NCI-H226 (cell line): ENCODE data around the gene GPRASP3.
"Not testable (repeated sequence)": the region's sequence is repeated elsewhere in the genome, so short reads cannot be mapped to it uniquely, and the experiment has no call there.

ENCODE experiments used
- DNase-seq: peaks from one replicate; pipeline ENCODE4 v3.0.0-alpha.2; 2015

The GPRASP3 gene, protein sequence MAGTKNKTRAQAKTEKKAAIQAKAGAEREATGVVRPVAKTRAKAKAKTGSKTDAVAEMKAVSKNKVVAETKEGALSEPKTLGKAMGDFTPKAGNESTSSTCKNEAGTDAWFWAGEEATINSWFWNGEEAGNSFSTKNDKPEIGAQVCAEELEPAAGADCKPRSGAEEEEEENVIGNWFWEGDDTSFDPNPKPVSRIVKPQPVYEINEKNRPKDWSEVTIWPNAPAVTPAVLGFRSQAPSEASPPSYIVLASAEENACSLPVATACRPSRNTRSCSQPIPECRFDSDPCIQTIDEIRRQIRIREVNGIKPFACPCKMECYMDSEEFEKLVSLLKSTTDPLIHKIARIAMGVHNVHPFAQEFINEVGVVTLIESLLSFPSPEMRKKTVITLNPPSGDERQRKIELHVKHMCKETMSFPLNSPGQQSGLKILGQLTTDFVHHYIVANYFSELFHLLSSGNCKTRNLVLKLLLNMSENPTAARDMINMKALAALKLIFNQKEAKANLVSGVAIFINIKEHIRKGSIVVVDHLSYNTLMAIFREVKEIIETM

GRCh38 chrX:102720237-102721168 lies at the start of gene GPRASP3:
Gene GPRASP3 (plus strand): TSS chrX:102720743. CDS start chrX:102748996, 28,253 bp downstream.
- DNase-seq = peak; percentile 57

DNA sequence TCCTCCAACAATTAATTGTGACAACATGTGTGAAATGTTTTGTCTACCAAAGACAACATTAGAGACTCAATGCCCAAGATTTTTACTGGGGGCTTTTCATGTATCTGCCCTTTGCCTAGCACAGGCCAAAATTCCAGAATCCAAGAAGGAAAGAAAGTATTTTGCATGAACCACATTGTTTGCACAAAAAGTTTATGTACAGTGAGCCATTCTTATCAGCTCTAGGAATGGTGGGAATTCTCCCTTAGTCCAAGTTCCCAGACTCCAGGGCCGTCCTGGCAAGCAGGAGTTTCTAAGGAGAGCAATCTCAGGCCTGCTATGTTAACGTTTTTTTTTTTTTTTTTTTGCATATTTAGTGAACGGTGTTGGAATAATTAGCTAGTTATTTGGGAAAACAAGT lies 47.7 kb upstream of the GPRASP3 start:
- DNase-seq = peak; percentile 20

DNA sequence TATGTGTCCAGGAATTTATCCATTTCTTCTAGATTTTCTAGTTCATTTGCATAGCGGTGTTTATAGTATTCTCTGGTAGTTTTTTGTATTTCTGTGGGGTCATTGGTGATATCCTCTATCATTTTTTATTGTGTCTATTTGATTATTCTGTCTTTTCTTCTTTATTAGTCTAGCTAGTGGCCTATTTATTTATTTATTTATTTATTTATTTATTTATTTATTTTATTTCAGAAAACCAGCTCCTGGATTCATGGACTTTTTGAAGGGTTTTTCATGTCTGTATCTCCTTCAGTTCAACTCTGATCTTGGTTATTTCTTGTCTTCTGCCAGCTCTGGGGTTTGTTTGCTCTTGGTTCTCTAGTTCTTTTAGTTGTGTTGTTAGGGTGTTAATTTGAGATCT lies 43.1 kb upstream of the GPRASP3 start:
- not testable (repeated sequence) for DNase-seq

DNA sequence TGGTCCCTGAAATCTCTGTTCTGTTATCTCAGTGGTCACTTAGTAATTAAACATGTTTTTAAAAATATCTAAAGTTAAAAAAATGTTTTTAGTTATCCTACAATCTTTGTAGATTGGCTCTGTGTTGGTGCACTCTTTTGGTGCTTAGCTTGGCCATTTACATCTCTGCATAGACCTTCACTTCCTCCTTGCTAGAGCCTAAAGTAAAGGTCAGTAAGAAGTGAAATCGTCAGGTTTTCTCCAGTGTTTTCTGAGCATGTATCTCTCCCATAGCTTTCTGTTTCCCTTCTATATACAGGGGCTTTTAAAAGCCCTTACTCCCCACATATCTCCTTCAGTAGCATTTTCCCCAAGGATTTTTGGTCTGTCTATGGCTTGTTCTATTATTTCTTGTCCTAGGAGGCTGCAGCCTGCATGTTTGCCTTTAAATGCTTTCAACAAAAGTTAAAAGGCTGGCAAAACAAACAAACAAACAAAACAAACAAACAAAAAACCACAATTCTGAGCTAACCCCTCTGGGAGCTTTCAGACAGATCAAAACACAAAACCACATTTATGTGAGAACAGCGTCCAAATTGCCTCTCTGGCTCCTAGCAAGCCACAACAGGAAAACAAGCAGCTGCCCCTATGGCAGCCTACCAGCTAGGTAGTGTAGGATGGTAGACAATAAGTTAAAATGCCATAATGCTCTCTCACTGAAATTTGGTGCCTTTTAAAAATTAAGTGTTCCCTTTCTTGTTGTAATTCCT lies 35.6 kb upstream of the GPRASP3 start:
- DNase-seq = no peak

- DNase-seq = no peak
Measured at GRCh38 chrX:102694749-102695148, 25.8 kb upstream of the GPRASP3 start.

DNA sequence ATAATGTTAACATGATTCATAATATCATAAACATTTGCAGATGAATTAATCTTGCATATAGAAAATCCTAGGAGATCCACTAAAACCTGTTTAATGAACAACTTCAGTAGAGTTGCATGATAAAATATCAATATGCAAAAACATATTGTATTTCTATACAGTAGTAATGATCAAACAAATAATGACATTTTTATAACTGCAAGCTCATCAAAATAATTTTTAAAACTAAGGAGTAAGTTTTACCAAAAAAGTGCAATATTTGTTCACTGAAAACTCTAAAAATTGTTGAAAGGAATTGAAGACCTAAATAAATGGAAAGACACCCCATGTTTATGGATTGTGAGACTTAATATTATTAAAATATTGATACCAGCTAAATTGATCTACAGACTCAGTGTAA lies 24.2 kb upstream of the GPRASP3 start:
- no peak for DNase-seq

DNA sequence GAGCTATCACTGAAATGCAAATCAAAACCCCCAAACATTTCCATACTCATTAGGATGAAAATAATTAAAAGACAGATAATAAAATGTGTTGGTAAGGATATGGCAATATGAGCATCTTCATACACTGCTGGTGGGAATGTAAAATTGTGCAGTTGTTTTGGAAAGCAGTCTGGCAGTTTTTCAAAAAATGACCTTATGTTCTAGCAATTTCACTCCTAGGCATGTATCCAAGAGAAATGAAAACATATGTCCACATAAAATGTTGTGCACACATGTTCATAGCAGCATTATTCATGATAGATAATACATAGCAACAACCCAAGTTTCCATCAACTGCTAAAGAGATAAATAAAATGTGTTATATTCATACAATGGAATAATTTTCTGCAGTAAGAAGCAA lies 23.0 kb upstream of the GPRASP3 start:
- DNase-seq = no peak

DNA sequence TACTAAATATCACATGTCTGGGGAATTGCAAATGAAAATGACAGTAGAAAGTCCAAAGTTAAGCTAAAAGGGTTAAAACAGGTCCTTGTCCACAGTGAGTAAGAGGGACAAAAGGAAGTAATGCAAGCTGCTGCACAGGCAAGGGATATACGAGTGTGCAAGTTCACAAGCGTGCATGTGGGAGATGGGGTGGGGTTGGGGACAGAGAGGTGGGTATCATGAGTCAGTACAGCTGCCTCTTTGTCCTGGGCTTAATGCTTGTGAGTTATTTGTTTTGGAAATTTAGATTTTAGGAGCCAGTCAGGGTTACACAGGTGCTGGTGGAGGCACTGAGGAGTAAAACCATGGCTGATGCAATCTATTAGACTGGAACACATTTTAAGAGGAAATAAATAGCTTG lies 11.6 kb upstream of the GPRASP3 start:
- DNase-seq = no peak

DNA sequence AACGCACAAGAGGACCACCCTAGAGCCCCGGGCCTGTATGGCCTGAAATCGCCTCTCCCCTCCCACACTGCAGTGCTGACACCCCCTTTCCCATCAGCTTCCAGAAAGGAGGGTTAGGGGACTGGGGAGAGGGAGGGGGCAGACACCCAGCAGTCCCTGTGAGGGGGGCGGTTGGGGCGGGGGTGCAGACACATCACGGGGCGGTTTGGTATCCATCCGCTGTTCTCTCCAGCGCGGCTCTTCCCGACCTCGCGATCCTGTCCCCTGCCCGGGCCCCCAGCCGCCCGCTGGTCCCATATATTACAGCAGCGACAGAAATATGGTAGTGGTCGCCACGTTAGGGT lies 8.7 kb upstream of the GPRASP3 start:
- no peak for DNase-seq

DNA sequence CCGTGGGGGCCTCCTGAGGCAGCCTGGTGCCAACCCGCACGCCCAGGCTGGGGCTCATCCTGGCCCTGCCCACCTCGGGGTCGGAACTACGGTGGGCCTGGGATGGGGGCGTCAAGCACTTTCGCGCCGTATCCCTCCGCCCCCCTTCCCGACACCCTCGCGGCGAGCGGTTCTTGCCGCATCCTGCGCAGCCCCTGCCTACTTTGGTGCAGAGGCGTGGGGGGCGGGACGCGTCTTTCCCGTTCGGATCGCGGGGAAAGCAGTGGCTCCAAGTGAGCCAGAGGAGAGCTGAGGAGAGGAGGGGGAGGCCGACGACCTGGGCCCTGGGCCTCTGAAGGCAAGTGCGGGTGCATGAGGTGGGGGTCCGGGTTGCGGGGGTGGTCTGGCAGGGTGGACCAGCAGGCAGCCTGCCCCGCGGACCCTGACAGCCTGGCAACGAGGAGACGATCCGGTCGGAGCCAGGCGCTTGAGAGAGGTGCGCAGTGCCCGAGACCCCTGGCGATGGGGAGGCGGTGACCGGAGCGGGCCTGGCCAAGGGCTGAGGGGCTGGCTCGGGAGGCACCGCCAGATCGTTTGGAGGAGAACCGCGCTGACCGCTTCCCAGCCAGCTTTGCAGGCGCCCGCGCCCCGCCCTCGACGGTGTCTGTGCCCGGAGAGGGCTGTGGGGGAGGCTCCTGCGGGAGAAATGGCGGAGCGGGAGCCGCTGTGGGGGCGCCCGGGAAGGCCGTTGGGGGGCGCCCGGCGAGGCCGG lies 8.2 kb upstream of the GPRASP3 start, which contains the start of gene GPRASP2:
Gene GPRASP2 (plus strand): TSS at position 233 of the 751 bp plus-strand sequence. CDS start 2,422 bp downstream, outside the sequence.
- DNase-seq = peak; percentile 22

DNA sequence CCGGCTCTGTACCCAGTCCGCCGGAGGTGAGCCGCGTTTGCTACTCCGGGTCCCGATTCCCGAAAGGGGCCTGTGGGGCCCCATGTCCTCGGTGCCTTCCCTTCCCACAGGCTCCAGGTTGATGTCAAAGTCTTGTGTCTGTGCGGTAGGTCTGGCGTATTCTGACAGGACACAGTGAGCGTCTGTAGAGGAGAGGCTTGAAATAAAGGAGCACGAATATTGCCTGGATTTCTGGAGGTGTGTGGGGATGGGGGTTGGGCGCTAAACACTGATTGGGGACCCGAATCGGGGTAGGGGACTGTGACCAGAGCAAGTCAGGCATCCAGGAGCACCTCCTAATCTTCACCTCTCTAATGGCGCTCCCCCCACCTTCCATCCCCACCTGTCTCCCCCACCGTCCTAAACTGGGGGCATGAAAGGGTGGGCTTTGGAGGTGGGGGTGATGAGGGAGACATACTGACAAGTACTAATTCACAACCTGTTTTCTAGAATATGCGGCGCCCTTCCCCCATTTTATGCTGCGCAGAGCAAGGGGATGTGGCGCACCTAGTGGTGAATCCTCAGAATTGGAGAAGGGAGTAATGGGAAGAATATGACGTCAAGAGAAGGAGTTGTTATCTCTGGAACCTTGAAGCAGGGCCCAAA lies 7.4 kb upstream of the GPRASP3 start:
- DNase-seq = peak; percentile 31

DNA sequence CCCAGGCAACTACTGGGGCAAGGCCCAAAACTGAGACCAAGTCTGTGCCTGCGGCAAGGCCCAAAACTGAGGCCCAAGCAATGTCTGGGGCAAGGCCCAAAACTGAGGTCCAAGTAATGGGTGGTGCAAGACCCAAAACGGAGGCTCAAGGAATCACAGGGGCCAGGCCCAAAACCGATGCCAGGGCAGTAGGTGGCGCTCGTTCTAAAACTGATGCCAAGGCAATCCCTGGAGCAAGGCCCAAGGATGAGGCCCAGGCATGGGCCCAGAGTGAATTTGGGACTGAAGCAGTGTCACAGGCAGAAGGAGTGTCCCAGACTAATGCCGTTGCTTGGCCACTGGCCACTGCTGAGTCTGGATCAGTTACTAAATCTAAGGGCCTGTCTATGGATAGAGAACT lies 5.5 kb upstream of the GPRASP3 start:
- no peak for DNase-seq

- no peak for DNase-seq
Measured at GRCh38 chrX:102715967-102716366, 4.6 kb upstream of the GPRASP3 start.

GRCh38 chrX:102721169-102721506 lies 595 bp downstream of the GPRASP3 start:
- DNase-seq = not testable (repeated sequence)

- DNase-seq = no peak
Measured at GRCh38 chrX:102723456-102723855, 2.9 kb downstream of the GPRASP3 start.

GRCh38 chrX:102727761-102728160 lies 7.2 kb downstream of the GPRASP3 start:
- no peak for DNase-seq

DNA sequence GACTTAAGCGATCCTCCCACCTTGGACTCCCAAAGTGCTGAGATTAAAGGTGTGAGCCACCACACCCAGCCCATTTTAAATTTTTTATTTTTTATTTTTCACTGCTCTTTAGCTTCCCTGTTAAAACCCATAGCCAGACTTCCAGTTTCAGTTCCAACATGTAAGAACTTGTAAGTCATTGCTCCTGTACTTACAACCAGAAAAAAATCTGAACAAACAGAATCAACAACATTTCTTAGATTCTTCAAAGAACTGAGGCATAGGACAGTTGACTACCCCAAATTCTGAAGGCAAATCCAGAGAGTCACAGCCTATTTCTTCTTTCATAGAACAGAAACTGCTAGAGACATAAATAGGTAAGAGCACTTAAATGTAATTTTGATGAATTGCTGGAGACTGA lies 8.1 kb downstream of the GPRASP3 start:
- no peak for DNase-seq

DNA sequence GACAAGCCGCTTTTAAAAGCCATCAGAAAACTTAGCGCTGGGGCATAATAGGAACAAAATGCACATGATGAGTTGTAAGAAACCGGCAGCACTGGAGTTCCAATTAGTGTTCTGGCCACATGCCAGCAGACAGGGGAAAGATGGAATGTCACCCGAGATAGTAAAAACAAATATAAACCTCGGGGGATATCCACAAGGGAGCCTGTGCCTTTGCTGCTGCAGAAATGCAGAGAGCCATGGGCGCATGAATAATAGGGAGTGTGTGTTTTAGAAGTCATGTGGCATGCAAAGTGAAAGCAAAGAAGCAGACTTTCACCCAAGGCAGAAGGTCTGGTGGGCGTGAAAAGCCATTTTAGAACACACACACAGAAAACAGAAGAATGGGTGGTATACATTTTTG lies 19.1 kb downstream of the GPRASP3 start:
- no peak for DNase-seq

- DNase-seq = no peak
Measured at GRCh38 chrX:102744307-102744706, 23.8 kb downstream of the GPRASP3 start.

DNA sequence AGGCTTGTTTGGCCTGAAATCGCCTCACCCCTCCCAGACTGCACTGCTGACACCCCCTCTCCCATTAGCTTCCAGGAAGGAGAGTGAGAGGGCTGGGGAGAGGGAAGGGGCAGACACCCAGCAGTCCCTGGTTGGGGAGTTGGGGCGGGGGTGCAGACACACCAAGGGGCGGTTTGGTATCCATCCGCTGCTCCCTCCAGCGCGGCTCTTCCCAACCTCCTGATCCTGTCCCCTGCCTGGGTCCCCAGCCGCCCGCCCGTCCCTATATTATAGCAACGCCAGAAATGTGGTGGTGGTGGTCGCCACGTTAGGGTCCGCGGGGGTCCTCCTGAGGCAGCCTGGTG lies 24.9 kb downstream of the GPRASP3 start:
- DNase-seq = no peak

- DNase-seq = no peak
Measured at GRCh38 chrX:102745857-102746584, 25.5 kb downstream of the GPRASP3 start.
